ENCODE results near the gene KIF27.

KIF27 gene

DNA sequence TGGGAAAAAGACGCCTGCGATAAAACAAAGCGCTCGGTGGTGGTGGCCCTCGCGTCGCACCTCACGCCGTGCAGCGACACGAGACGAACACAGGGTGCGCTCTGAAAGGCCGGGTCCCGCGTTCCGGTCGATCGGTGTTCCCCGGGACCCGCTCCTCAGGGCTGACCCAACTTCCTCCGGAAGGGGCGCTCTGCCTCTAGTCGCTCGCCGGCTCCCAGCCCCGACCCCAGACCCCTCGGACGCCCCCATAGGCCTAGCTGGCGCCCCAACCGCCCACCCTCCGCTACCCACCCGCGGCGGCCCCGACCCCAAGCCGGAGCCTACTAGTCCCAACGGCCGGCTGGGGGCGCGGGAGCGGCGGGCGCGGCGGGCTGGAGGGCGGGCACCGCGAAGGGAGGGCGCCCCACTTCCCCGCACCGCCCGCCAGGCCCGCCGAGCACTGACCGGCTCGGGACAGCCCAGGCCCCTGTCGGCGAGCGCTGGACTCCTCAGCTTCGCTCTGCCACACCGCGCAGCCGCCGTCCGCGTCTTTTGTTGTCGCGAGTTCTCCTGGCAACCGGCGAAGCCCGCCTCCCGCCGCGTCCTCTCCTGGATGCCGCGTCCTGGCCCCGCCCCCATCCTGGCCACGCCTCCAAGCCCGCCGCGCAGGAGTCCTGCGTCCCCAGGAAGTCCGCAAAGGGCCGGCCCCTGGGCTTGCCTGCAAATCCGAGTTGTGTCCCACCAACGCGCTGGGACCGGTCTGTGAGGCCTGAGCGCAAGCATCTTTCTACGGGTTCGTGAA, at the start of gene KIF27:
Gene KIF27 (minus strand): TSS at position 506 of the 781 bp plus-strand sequence. CDS start 5,841 bp downstream, outside the sequence.
- Histone ChIP-seq H3K36me3 (peaks cover 3% of the 10 kb centered on the region), H3K9me3 (no peaks in the 10 kb centered on the region), H3K4me3 (ENCODE audit: low read depth in 1 of 2, low read length in 1 of 2) (peak within 1 kb of the TSS; percentile 83 to 94), H3K27ac (peak within 1 kb of the TSS; percentile 98), H3K4me1 (ENCODE audit: control insufficient read depth in 1 of 2, insufficient read depth in 1 of 2, low read depth in 1 of 2, low read length in 1 of 2) (peaks cover 15 to 16% of the 10 kb centered on the region in 2 experiments), H3K27me3 (no peaks in the 10 kb centered on the region)
- TF ChIP-seq, protein P1, sequence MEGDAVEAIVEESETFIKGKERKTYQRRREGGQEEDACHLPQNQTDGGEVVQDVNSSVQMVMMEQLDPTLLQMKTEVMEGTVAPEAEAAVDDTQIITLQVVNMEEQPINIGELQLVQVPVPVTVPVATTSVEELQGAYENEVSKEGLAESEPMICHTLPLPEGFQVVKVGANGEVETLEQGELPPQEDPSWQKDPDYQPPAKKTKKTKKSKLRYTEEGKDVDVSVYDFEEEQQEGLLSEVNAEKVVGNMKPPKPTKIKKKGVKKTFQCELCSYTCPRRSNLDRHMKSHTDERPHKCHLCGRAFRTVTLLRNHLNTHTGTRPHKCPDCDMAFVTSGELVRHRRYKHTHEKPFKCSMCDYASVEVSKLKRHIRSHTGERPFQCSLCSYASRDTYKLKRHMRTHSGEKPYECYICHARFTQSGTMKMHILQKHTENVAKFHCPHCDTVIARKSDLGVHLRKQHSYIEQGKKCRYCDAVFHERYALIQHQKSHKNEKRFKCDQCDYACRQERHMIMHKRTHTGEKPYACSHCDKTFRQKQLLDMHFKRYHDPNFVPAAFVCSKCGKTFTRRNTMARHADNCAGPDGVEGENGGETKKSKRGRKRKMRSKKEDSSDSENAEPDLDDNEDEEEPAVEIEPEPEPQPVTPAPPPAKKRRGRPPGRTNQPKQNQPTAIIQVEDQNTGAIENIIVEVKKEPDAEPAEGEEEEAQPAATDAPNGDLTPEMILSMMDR (IDR thresholded peaks at IDR 0.05) = peak; percentile 94

DNA sequence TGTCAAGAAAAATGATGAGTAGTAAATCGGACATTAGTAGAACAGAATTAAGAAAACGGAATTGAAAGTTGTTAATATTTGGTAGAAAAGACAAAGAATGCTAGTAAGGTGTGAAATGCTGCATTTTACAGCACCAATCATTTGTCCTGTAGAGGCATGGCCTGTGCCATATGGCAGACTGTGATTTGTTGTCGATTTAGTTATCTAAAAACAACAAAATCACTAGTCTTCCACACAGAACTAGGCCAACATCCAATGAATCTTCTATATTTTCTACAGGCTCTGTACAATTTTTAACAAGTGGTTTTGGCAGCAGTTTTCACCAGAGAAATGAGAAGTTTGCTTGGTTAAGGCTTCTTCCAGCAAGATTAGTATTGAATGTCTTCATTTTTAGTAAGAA, 48.4 kb upstream of the KIF27 start:
- Histone ChIP-seq H3K27ac (no peak overlapping the region), H3K4me1 (ENCODE audit: control insufficient read depth in 1 of 2, insufficient read depth in 1 of 2, low read depth in 1 of 2, low read length in 1 of 2) (no peaks in the 10 kb centered on the region), H3K9me3 (peaks cover 7% of the 10 kb centered on the region), H3K36me3 (peaks cover 91% of the 10 kb centered on the region), H3K27me3 (no peaks in the 10 kb centered on the region), H3K4me3 (ENCODE audit: low read depth in 1 of 2, low read length in 1 of 2) (no peak overlapping the region)
- TF ChIP-seq, protein P1 (IDR thresholded peaks at IDR 0.05) = no peak

- H3K27ac ChIP-seq = peak overlapping the region; percentile 48
- peaks cover 66% of the 10 kb centered on the region for H3K36me3 ChIP-seq
These were observed 45.8 kb upstream of the KIF27 start for GRCh38 chr9:83967073-83967472.

DNA sequence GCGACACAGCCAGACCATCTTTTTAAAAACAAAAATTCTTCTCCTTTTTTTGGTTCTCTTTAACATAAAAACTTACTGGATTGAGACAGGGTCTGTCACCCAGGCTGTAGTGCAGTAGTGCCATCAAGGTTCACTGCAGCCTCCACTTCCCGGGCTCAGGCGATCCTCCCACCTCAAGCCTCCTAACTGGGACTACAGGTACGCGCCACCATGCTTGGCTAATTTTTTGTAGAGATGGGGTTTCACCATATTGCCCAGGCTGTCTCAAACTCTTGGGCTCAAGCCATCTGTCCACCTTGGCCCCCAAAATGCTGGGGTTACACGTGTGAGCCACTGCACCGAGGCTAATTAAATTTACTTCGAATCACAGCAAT, 45.0 kb upstream of the KIF27 start:
- peaks cover 57% of the 10 kb centered on the region for H3K36me3 ChIP-seq
- H3K4me3 ChIP-seq (ENCODE audit: low read depth in 1 of 2, low read length in 1 of 2) = no peak overlapping the region
- H3K27ac ChIP-seq = peak overlapping the region; percentile 11
- TF ChIP-seq, protein P1 (IDR thresholded peaks at IDR 0.05) = no peak
- peaks cover under 1% of the 10 kb centered on the region for H3K9me3 ChIP-seq
- H3K27me3 ChIP-seq = no peaks in the 10 kb centered on the region
- H3K4me1 ChIP-seq (ENCODE audit: control insufficient read depth in 1 of 2, insufficient read depth in 1 of 2, low read depth in 1 of 2, low read length in 1 of 2) = peaks cover 0 to 1% of the 10 kb centered on the region in 2 experiments

More at GRCh38 chr9:83967073-83967472, 45.8 kb upstream of the KIF27 start:
- H3K27me3 ChIP-seq = no peaks in the 10 kb centered on the region
- H3K4me1 ChIP-seq (ENCODE audit: control insufficient read depth in 1 of 2, insufficient read depth in 1 of 2, low read depth in 1 of 2, low read length in 1 of 2) = no peaks in the 10 kb centered on the region
- no peak overlapping the region for H3K4me3 ChIP-seq (ENCODE audit: low read depth in 1 of 2, low read length in 1 of 2)
- TF ChIP-seq, protein P1 (IDR thresholded peaks at IDR 0.05) = no peak
- peaks cover 7% of the 10 kb centered on the region for H3K9me3 ChIP-seq

- Histone ChIP-seq H3K4me1 (ENCODE audit: control insufficient read depth in 1 of 2, insufficient read depth in 1 of 2, low read depth in 1 of 2, low read length in 1 of 2) (peaks cover 0 to 5% of the 10 kb centered on the region in 2 experiments), H3K27ac (peak overlapping the region; percentile 11), H3K27me3 (no peaks in the 10 kb centered on the region), H3K9me3 (no peaks in the 10 kb centered on the region), H3K4me3 (ENCODE audit: low read depth in 1 of 2, low read length in 1 of 2) (no peak overlapping the region), H3K36me3 (peaks cover 51% of the 10 kb centered on the region)
- TF ChIP-seq, protein P1 (IDR thresholded peaks at IDR 0.05) = no peak
These were observed 44.3 kb upstream of the KIF27 start for GRCh38 chr9:83965350-83966208.

Measured in neutrophil (primary cell).